ENCODE measurements around the gene PDE4D.

DNA sequence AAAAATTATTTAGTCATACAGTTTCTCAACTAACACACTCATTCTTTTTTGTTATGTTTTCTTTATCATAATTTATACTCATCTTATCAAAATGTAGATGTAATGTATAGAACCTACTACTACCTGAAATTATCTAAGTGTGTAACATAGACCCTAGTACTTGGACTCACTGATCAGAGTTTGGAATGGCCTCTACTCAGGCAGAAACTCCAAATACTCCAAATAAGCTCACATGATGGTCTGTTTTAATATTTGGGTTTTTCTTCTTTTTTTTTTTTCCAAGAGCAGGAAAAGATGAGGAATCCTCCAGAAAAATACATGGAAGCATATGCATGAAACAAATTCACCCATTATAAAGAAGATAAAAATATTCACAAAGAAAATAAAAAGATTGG is 126.3 kb downstream of the PDE4D start:
- TF ChIP-seq, protein P1, sequence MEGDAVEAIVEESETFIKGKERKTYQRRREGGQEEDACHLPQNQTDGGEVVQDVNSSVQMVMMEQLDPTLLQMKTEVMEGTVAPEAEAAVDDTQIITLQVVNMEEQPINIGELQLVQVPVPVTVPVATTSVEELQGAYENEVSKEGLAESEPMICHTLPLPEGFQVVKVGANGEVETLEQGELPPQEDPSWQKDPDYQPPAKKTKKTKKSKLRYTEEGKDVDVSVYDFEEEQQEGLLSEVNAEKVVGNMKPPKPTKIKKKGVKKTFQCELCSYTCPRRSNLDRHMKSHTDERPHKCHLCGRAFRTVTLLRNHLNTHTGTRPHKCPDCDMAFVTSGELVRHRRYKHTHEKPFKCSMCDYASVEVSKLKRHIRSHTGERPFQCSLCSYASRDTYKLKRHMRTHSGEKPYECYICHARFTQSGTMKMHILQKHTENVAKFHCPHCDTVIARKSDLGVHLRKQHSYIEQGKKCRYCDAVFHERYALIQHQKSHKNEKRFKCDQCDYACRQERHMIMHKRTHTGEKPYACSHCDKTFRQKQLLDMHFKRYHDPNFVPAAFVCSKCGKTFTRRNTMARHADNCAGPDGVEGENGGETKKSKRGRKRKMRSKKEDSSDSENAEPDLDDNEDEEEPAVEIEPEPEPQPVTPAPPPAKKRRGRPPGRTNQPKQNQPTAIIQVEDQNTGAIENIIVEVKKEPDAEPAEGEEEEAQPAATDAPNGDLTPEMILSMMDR (IDR thresholded peaks at IDR 0.05; ENCODE audit: insufficient read depth, low read length) = no peak
- TF ChIP-seq, protein P2, sequence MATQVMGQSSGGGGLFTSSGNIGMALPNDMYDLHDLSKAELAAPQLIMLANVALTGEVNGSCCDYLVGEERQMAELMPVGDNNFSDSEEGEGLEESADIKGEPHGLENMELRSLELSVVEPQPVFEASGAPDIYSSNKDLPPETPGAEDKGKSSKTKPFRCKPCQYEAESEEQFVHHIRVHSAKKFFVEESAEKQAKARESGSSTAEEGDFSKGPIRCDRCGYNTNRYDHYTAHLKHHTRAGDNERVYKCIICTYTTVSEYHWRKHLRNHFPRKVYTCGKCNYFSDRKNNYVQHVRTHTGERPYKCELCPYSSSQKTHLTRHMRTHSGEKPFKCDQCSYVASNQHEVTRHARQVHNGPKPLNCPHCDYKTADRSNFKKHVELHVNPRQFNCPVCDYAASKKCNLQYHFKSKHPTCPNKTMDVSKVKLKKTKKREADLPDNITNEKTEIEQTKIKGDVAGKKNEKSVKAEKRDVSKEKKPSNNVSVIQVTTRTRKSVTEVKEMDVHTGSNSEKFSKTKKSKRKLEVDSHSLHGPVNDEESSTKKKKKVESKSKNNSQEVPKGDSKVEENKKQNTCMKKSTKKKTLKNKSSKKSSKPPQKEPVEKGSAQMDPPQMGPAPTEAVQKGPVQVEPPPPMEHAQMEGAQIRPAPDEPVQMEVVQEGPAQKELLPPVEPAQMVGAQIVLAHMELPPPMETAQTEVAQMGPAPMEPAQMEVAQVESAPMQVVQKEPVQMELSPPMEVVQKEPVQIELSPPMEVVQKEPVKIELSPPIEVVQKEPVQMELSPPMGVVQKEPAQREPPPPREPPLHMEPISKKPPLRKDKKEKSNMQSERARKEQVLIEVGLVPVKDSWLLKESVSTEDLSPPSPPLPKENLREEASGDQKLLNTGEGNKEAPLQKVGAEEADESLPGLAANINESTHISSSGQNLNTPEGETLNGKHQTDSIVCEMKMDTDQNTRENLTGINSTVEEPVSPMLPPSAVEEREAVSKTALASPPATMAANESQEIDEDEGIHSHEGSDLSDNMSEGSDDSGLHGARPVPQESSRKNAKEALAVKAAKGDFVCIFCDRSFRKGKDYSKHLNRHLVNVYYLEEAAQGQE (IDR thresholded peaks at IDR 0.05; ENCODE audit: insufficient replicate concordance, low read depth) = no peak
